LNCaP clone FGC (cell line): ENCODE measurements around the gene TPGS1.

Experiments used
- DNase-seq: peaks from one replicate; pipeline ENCODE4 v3.0.0-alpha.2; 2011; ENCODE audit warnings: low read depth
- H3K4me3 ChIP-seq: 2 replicates; pipeline ENCODE4 v1.5.1; 2011; ENCODE audit warnings: mild to moderate bottlenecking, low read depth, low read length, control low read depth
- CTCF ChIP-seq: IDR thresholded peaks from 2 replicates; pipeline ENCODE4 v1.5.1; 2012; ENCODE audit warnings: mild to moderate bottlenecking; ENCODE audit not compliant: control insufficient read depth, insufficient read depth; ENCODE audit errors: extremely low read depth

TPGS1 gene

GRCh38 chr19:469833-470232 lies 37.5 kb upstream of the TPGS1 start:
- no peak for DNase-seq
- no peak overlapping the region for H3K4me3 ChIP-seq
- no peak for TF ChIP-seq CTCF

GRCh38 chr19:470701-471100 lies 36.6 kb upstream of the TPGS1 start:
- H3K4me3 ChIP-seq = no peak overlapping the region
- no peak for TF ChIP-seq CTCF
- DNase-seq = no peak

GRCh38 chr19:472005-472858 lies 35.1 kb upstream of the TPGS1 start:
- H3K4me3 ChIP-seq = no peak overlapping the region
- no peak for DNase-seq
- no peak for TF ChIP-seq CTCF

GRCh38 chr19:474126-475078 lies 32.9 kb upstream of the TPGS1 start:
- no peak overlapping the region for H3K4me3 ChIP-seq
- no peak for TF ChIP-seq CTCF
- no peak for DNase-seq

- H3K4me3 ChIP-seq = no peak overlapping the region
- TF ChIP-seq CTCF = no peak
- no peak for DNase-seq
Measured at GRCh38 chr19:475360-475759, 31.9 kb upstream of the TPGS1 start.

- DNase-seq = no peak
- TF ChIP-seq CTCF = no peak
- no peak overlapping the region for H3K4me3 ChIP-seq
Measured at GRCh38 chr19:478236-478903, 28.9 kb upstream of the TPGS1 start.
